GM12878 (cell line): ENCODE measurements around the gene SH2D2A. TPM values are rescaled to one million over a fixed set of nuclear protein-coding genes. Genes with fewer than 3 reads are reported as not detected.

Source experiments
- ATAC-seq: fragments of 200-7000 bp; cut with Tn5 transposase; 3 replicates; pipeline ENCODE4 v1.9.1; 2020; ENCODE audit warnings: mild to moderate bottlenecking, moderate library complexity
- BruUV-seq: library from RNA; stranded (reverse); fragments of 400-500 nt; replicated peaks from 2 replicates; lab custom pipeline; 2021; lab: Mats Ljungman, UMichigan
- CTCF ChIA-PET: fragments of 300-600 bp; sonication (Branson Sonifier 250); formaldehyde crosslinking; extraction: SDS; loops from one replicate; lab custom pipeline; 2021; ENCODE audit warnings: inconsistent platforms; lab: Yijun Ruan, JAX
- POLR2A ChIA-PET: fragments of 350-600 bp; formaldehyde crosslinking; extraction: SDS; loops from one replicate; lab custom pipeline; 2021; ENCODE audit warnings: inconsistent platforms; lab: Charles Lee
- RAD21 ChIA-PET: fragments of 300-600 bp; sonication (Branson Sonifier 250); formaldehyde crosslinking; loops from one replicate; lab custom pipeline; 2023; ENCODE audit warnings: antibody characterized with exemption; ENCODE audit not compliant: unreplicated experiment; lab: Charles Lee
- SMC1A ChIA-PET: fragments of 300-600 bp; sonication (Branson Sonifier 250); formaldehyde crosslinking; loops from one replicate; lab custom pipeline; 2023; ENCODE audit not compliant: unreplicated experiment, uncharacterized antibody; lab: Charles Lee
- DNase-seq: peaks from one replicate; pipeline ENCODE4 v3.0.0-alpha.2; 2011; ENCODE audit warnings: low read depth, low spot score
- FAIRE-seq: peaks from 3 replicates; lab custom pipeline; 2011; peaks lifted over from hg19 to GRCh38; lab: Jason Lieb, UNC
- H2AFZ ChIP-seq: 2 replicates; pipeline ENCODE4 v1.6.0; 2011; ENCODE audit warnings: low read depth, low read length, control low read depth; ENCODE audit not compliant: control insufficient read depth
- H3K27ac ChIP-seq: 2 replicates; pipeline ENCODE4 v1.5.1; 2011; ENCODE audit warnings: control low read depth; ENCODE audit not compliant: control insufficient read depth, insufficient read depth
- H3K27me3 ChIP-seq, 2 experiments: replicated peaks in 1 of 2; 2 replicates each; pipeline versions ENCODE4 v1.6.0 to v1.6.1; 2011; ENCODE audit warnings: low read length in 1 of 2; ENCODE audit not compliant: control insufficient read depth in 2 of 2, insufficient read depth in 2 of 2
- H3K36me3 ChIP-seq, 2 experiments: 2 replicates each; pipeline ENCODE4 v1.5.1; 2011; ENCODE audit warnings: low read length in 1 of 2; ENCODE audit not compliant: control insufficient read depth in 2 of 2, insufficient read depth in 2 of 2
- H3K4me1 ChIP-seq: 2 replicates; pipeline ENCODE4 v1.6.1; 2011; ENCODE audit warnings: mild to moderate bottlenecking, low read length, moderate library complexity, mixed read lengths; ENCODE audit not compliant: control insufficient read depth, insufficient read depth
- H3K4me2 ChIP-seq: 2 replicates; pipeline ENCODE4 v1.6.0; 2011; ENCODE audit warnings: control low read depth; ENCODE audit not compliant: control insufficient read depth, insufficient read depth
- H3K4me3 ChIP-seq: fragments of 200-600 bp; sonication (generic); 2 replicates; pipeline ENCODE4 v1.5.1; 2016
- H3K79me2 ChIP-seq: 2 replicates; pipeline ENCODE4 v1.6.0; 2011; ENCODE audit warnings: low read length; ENCODE audit not compliant: control insufficient read depth, insufficient read depth
- H3K9ac ChIP-seq: 2 replicates; pipeline ENCODE4 v1.8.0; 2011; ENCODE audit warnings: low read length, control low read depth, mixed read lengths; ENCODE audit not compliant: control insufficient read depth, insufficient read depth
- H3K9me3 ChIP-seq: replicated peaks from 3 replicates; pipeline ENCODE4 v1.5.1; 2011; ENCODE audit warnings: mild to moderate bottlenecking, low read length; ENCODE audit not compliant: control insufficient read depth, insufficient read depth
- H4K20me1 ChIP-seq: 2 replicates; pipeline ENCODE4 v1.6.0; 2011; ENCODE audit not compliant: control insufficient read depth, insufficient read depth
- BHLHE40 ChIP-seq, 2 experiments: fragments of 450-650 bp in 1 of 2; IDR thresholded peaks; 2 replicates each; pipeline ENCODE4 v1.6.1; 2011 to 2017; ENCODE audit warnings: low read depth in 2 of 2, borderline replicate concordance in 1 of 2, improper control_type of control experiment in 1 of 2, low read length in 1 of 2, mild to moderate bottlenecking in 1 of 2
- CBX3 ChIP-seq: fragments of 200-600 bp; sonication (generic); IDR thresholded peaks from 2 replicates; pipeline ENCODE4 v1.6.1; 2016; ENCODE audit warnings: low read depth, borderline replicate concordance
- CBX5 ChIP-seq: sonication (generic); IDR thresholded peaks from 2 replicates; pipeline ENCODE4 v1.6.1; 2016; ENCODE audit warnings: low read depth, moderate library complexity, mild to moderate bottlenecking, inconsistent platforms
- CHD2 ChIP-seq: IDR thresholded peaks from 2 replicates; pipeline ENCODE4 v1.6.1; 2011; ENCODE audit warnings: low read depth, low read length, improper control_type of control experiment, borderline replicate concordance
- EP300 ChIP-seq, 2 experiments: fragments of 150-350 bp in 1 of 2; IDR thresholded peaks; 2 replicates each; pipeline ENCODE4 v1.6.1; 2011 to 2012; ENCODE audit warnings: low read depth in 2 of 2, low read length in 2 of 2, borderline replicate concordance in 1 of 2, improper control_type of control experiment in 1 of 2, inconsistent platforms in 1 of 2; ENCODE audit not compliant: control insufficient read depth in 1 of 2
- HDAC2 ChIP-seq: fragments of 200-600 bp; sonication (generic); IDR thresholded peaks from 2 replicates; pipeline ENCODE4 v1.6.1; 2017
- MTA3 ChIP-seq: IDR thresholded peaks from 2 replicates; pipeline ENCODE4 v1.6.1; 2012; ENCODE audit warnings: low read length, inconsistent platforms, borderline replicate concordance
- MYB ChIP-seq: fragments of 150-350 bp; IDR thresholded peaks from 2 replicates; pipeline ENCODE4 v1.6.1; 2014; ENCODE audit warnings: mild to moderate bottlenecking, low read depth, low read length, borderline replicate concordance
- POU2F2 ChIP-seq: IDR thresholded peaks from 3 replicates; pipeline ENCODE4 v1.6.1; 2011; ENCODE audit warnings: low read depth, mild to moderate bottlenecking, low read length, borderline replicate concordance
- RBBP5 ChIP-seq: fragments of 200-600 bp; sonication (generic); conservative IDR thresholded peaks from 2 replicates; pipeline ENCODE4 v1.6.1; 2016
- RELA ChIP-seq: fragments of 450-650 bp; IDR thresholded peaks from 2 replicates; pipeline ENCODE4 v1.8.0; 2014; ENCODE audit warnings: borderline replicate concordance; ENCODE audit not compliant: partially characterized antibody
- SPI1 ChIP-seq: IDR thresholded peaks from 2 replicates; pipeline ENCODE4 v1.6.1; 2011; ENCODE audit warnings: low read depth, mild to moderate bottlenecking, low read length, moderate library complexity, borderline replicate concordance; ENCODE audit not compliant: insufficient read depth
- SREBF1 ChIP-seq: IDR thresholded peaks from 2 replicates; pipeline ENCODE4 v1.6.1; 2012; ENCODE audit warnings: mild to moderate bottlenecking, low read length
- WGBS: methylation state at CpG from one replicate; pipeline ENCODE4 v1.1.6; 2016; ENCODE audit warnings: low lambda C conversion rate; ENCODE audit not compliant: insufficient replicate concordance, insufficient coverage; ENCODE audit errors: missing lambda C conversion rate; 5-methylcytosine and 5-hydroxymethylcytosine counted together
- in situ Hi-C: fragments of 300-500 bp; cut with MboI; formaldehyde crosslinking; loops from 9 replicates; pipeline ENCODE4 v1.14.3; 2018; ENCODE audit warnings: mixed read lengths
- intact Hi-C: fragments of 100-400 bp; cut with micrococcal nuclease; formaldehyde crosslinking; loops from one replicate; pipeline ENCODE4 v1.14.2; 2022; ENCODE audit not compliant: unreplicated experiment
- polyA plus RNA-seq, 11 experiments: library from polyadenylated mRNA; depleted of rRNA in 4 of 11; unstranded in 6 of 11; stranded (reverse) in 5 of 11; fragments of >200 nt; fragmentation: Nextera tagmentation in 4 of 11; fragmentation: Illumina TruSeq in 1 of 11; extraction: Ambion mirVana in 4 of 11; extraction: Trizol in 1 of 11; gene quantifications; 1 replicate in 1 of 11; 2 replicates in 10 of 11; pipeline versions ENCODE4 v1.2.1 to v1.2.3, GENCODE V29; 2011 to 2016; ENCODE audit warnings: inconsistent platforms in 2 of 11, missing spikeins in 2 of 11, low read depth in 1 of 11
- total RNA-seq, 4 experiments: library from RNA; depleted of rRNA in 3 of 4; stranded (reverse); fragments of >200 nt in 3 of 4; fragmentation: Illumina TruSeq in 1 of 4; extraction: Trizol in 1 of 4; gene quantifications; 2 replicates each; pipeline versions ENCODE4 v1.2.1 to v1.2.3, GENCODE V29; 2013 to 2021

SH2D2A gene
- total and polyA plus RNA-seq, 10 of the 15 experiments (the other 5 are each of a cell fraction or from before 2014, with no cell fraction given) = 0.72 to 15.9 (median 7.0) TPM

DNA sequence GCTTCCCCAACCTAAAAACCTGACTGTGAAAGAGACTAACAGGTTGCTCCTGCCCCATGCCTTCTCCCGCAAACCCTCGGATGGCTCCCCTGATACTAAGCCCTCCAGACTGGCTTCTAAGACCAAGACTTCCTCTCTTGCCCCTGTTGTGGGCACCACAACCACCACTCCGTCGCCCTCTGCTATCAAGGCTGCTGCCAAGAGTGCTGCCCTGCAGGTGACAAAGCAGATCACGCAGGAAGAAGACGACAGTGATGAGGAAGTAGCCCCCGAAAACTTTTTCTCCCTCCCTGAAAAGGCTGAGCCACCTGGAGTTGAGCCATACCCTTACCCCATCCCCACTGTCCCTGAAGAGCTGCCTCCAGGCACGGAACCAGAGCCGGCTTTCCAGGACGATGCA lies 30.0 kb downstream of the SH2D2A start:
- no peak overlapping the region for H3K27ac ChIP-seq
- TF ChIP-seq MYB (no peak), POU2F2 (no peak), BHLHE40 (IDR thresholded peaks at IDR 0.05; ENCODE audit: borderline replicate concordance in 1 of 2, low read depth in 2 of 2, low read length in 1 of 2) (no peak), CBX5 (no peak), SPI1 (no peak), RBBP5 (no peak), SREBF1 (no peak), CBX3 (no peak), EP300 (IDR thresholded peaks at IDR 0.05; ENCODE audit: borderline replicate concordance in 1 of 2, control insufficient read depth in 1 of 2, low read depth in 2 of 2, low read length in 2 of 2) (no peak), CHD2 (no peak), HDAC2 (no peak), RELA (no peak), MTA3 (no peak)
- peaks cover 25 to 39% of the 10 kb centered on the region in 2 experiments for H3K36me3 ChIP-seq
- no peak overlapping the region for H3K4me2 ChIP-seq
- H3K9ac ChIP-seq = no peak overlapping the region
- H2AFZ ChIP-seq = no peak overlapping the region
- no peaks in the 10 kb centered on the region for H3K4me1 ChIP-seq
- FAIRE-seq (no peak), ATAC-seq (no peak), DNase-seq (no peak)
- ChIA-PET CTCF (interaction anchor here (2.8 kb wide), 1 partner anchor 61 kb away, joined by 19 read pairs; no protein-coding TSS in a partner anchor), RAD21 (interaction anchor here (1.1 kb wide), 1 partner anchor 60 kb away, joined by 3 read pairs; no protein-coding TSS in a partner anchor), SMC1A (no interaction called here), POLR2A (no interaction called here)
- no peaks in the 10 kb centered on the region for H4K20me1 ChIP-seq
- in situ Hi-C loops (no loop called here), intact Hi-C loops (no loop called here)
- WGBS = 99% methylated on average over 10 of the region's 10 CpGs
- no peaks in the 10 kb centered on the region for H3K9me3 ChIP-seq
- TSS peak; percentile 18 for BruUV-seq
- no peaks in the 10 kb centered on the region for H3K27me3 ChIP-seq
- H3K79me2 ChIP-seq = peaks cover 4% of the 10 kb centered on the region
- no peak overlapping the region for H3K4me3 ChIP-seq
